ENCODE data around the gene WFDC1. TPM values are rescaled to one million over a fixed set of nuclear protein-coding genes. Genes with fewer than 3 reads are reported as not detected.

The WFDC1 gene
- total and polyA plus RNA-seq, 2 experiments from 2014 or later: 0.76 to 0.95 TPM

GRCh38 chr16:84327926-84328505 is 33.3 kb downstream of the WFDC1 start:
- no peak overlapping the region for H3K4me2 ChIP-seq
- no peaks in the 10 kb centered on the region for H3K4me1 ChIP-seq (ENCODE audit: insufficient read depth)
- Mint-ChIP-seq H3K4me1 (peaks cover 6% of the 10 kb centered on the region; the same call in 2 of the 3 replicates), H3K4me3 (no peak overlapping the region), H3K36me3 (ENCODE audit: low read depth) (no peaks in the 10 kb centered on the region), H3K27me3 (ENCODE audit: insufficient read depth, low read depth, poor library complexity) (peaks cover 2% of the 10 kb centered on the region), H3K27ac (no peak overlapping the region), H3K9me3 (no peaks in the 10 kb centered on the region)
- H3K27ac ChIP-seq (ENCODE audit: low read depth): no peak overlapping the region
- TF ChIP-seq CTCF (conservative IDR thresholded peaks at IDR 0.05; ENCODE audit: low read depth in 2 of 2): no peak
- TF ChIP-seq POLR2AphosphoS5 (IDR thresholded peaks at IDR 0.05; ENCODE audit: low read depth): no peak
- TF ChIP-seq EZH2 (IDR thresholded peaks at IDR 0.05; ENCODE audit: low read depth, unreplicated experiment): no peak
- TF ChIP-seq, protein P1, sequence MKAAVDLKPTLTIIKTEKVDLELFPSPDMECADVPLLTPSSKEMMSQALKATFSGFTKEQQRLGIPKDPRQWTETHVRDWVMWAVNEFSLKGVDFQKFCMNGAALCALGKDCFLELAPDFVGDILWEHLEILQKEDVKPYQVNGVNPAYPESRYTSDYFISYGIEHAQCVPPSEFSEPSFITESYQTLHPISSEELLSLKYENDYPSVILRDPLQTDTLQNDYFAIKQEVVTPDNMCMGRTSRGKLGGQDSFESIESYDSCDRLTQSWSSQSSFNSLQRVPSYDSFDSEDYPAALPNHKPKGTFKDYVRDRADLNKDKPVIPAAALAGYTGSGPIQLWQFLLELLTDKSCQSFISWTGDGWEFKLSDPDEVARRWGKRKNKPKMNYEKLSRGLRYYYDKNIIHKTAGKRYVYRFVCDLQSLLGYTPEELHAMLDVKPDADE (IDR thresholded peaks at IDR 0.05): no peak
- no peak for TF ChIP-seq ZNF462 (CRISPR knock-in tag; IDR thresholded peaks at IDR 0.05)
- TF ChIP-seq REST (IDR thresholded peaks at IDR 0.05; ENCODE audit: unreplicated experiment): no peak
- TF ChIP-seq STAT1 (IDR thresholded peaks at IDR 0.05; ENCODE audit: unreplicated experiment): no peak
- TF ChIP-seq NANOG (IDR thresholded peaks at IDR 0.05; ENCODE audit: borderline replicate concordance): no peak
- TF ChIP-seq CREB1 (CRISPR knock-in tag; IDR thresholded peaks at IDR 0.05; ENCODE audit: low read depth): no peak
- no peak for TF ChIP-seq ZNF331 (CRISPR knock-in tag; IDR thresholded peaks at IDR 0.05; ENCODE audit: low read depth)
- TF ChIP-seq EZH2phosphoT487 (IDR thresholded peaks at IDR 0.05; ENCODE audit: unreplicated experiment): no peak
- H3K36me3 ChIP-seq (ENCODE audit: insufficient read depth): no peaks in the 10 kb centered on the region
- no peaks in the 10 kb centered on the region for H3K9me2 ChIP-seq (ENCODE audit: insufficient read depth)
- no peaks in the 10 kb centered on the region for H3K27me3 ChIP-seq (ENCODE audit: insufficient read depth)
- no peaks in the 10 kb centered on the region for H3F3A ChIP-seq (replicated peaks; ENCODE audit: low read depth)
- no peak overlapping the region for H2AFZ ChIP-seq
- H3K79me2 ChIP-seq (replicated peaks; ENCODE audit: insufficient read depth): no peaks in the 10 kb centered on the region
- ATAC-seq (no peak), DNase-seq (ENCODE audit: low spot score) (no peak)
- no peak overlapping the region for H3K4me3 ChIP-seq
- no peaks in the 10 kb centered on the region for H4K20me1 ChIP-seq (replicated peaks; ENCODE audit: insufficient read depth)
